ENCODE results near the gene DPRX.

DNA sequence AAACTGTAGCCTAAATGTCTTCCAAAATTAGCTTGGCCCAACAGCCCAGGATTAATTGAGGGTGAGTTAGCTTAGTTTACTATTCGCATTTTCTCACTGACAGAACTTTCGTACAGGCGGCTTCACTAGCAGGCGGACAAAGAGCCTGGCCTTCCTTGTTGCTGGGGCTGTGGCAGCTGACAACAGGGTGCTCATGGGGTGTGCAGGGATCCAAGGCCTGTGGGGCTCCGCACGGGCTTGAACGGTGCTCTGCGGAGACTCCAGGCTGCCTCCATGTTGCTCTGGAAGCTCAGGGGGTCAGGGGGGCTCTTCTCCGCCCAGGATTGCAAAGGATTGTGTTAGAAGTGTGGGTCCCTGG is 36.3 kb upstream of the DPRX start:
- TF ChIP-seq, protein P1, sequence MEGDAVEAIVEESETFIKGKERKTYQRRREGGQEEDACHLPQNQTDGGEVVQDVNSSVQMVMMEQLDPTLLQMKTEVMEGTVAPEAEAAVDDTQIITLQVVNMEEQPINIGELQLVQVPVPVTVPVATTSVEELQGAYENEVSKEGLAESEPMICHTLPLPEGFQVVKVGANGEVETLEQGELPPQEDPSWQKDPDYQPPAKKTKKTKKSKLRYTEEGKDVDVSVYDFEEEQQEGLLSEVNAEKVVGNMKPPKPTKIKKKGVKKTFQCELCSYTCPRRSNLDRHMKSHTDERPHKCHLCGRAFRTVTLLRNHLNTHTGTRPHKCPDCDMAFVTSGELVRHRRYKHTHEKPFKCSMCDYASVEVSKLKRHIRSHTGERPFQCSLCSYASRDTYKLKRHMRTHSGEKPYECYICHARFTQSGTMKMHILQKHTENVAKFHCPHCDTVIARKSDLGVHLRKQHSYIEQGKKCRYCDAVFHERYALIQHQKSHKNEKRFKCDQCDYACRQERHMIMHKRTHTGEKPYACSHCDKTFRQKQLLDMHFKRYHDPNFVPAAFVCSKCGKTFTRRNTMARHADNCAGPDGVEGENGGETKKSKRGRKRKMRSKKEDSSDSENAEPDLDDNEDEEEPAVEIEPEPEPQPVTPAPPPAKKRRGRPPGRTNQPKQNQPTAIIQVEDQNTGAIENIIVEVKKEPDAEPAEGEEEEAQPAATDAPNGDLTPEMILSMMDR (IDR thresholded peaks at IDR 0.05) = no peak
- TF ChIP-seq POLR2A (IDR thresholded peaks at IDR 0.05) = no peak
